OCI-LY1 (cell line): ENCODE measurements around the gene FAM98A.

Source experiments
- H2AFZ ChIP-seq: fragments of 200-600 bp; sonication (generic), shearing (Covaris generic); 2 replicates; pipeline ENCODE4 v1.6.0; 2014; ENCODE audit warnings: antibody characterized with exemption, mild to moderate bottlenecking, low read length
- H3F3A ChIP-seq: fragments of 200-600 bp; sonication (generic), shearing (Covaris generic); 2 replicates; pipeline ENCODE4 v1.6.0; 2014; ENCODE audit warnings: mild to moderate bottlenecking, antibody characterized with exemption, low read length, moderate library complexity; ENCODE audit not compliant: insufficient read depth
- H3K27ac ChIP-seq: fragments of 200-600 bp; sonication (generic); 2 replicates; pipeline ENCODE4 v1.5.1; 2014; ENCODE audit warnings: low read length, mixed run types, mild to moderate bottlenecking, low read depth; ENCODE audit not compliant: poor library complexity, severe bottlenecking
- H3K27me3 ChIP-seq: fragments of 200-600 bp; sonication (generic); 2 replicates; pipeline ENCODE4 v1.6.0; 2014; ENCODE audit warnings: antibody characterized with exemption, mild to moderate bottlenecking, low read length, moderate library complexity; ENCODE audit not compliant: insufficient read depth
- H3K36me3 ChIP-seq: fragments of 200-600 bp; sonication (generic); 2 replicates; pipeline ENCODE4 v1.6.1; 2014; ENCODE audit warnings: mild to moderate bottlenecking, antibody characterized with exemption, low read length, moderate library complexity, mixed read lengths; ENCODE audit not compliant: insufficient read depth
- H3K4me1 ChIP-seq: fragments of 200-600 bp; sonication (generic); 2 replicates; pipeline ENCODE4 v1.5.1; 2014; ENCODE audit warnings: mild to moderate bottlenecking, low read length, moderate library complexity; ENCODE audit not compliant: insufficient read depth, severe bottlenecking
- H3K4me2 ChIP-seq: fragments of 200-600 bp; sonication (generic), shearing (Covaris generic); 2 replicates; pipeline ENCODE4 v1.6.1; 2014; ENCODE audit warnings: low read length
- H3K4me3 ChIP-seq: fragments of 200-600 bp; sonication (generic); 2 replicates; pipeline ENCODE4 v1.5.1; 2014; ENCODE audit warnings: low read length, low read depth, mild to moderate bottlenecking, mixed read lengths; ENCODE audit not compliant: poor library complexity, severe bottlenecking
- H3K79me2 ChIP-seq: fragments of 200-600 bp; shearing (Covaris generic); 2 replicates; pipeline ENCODE4 v1.6.1; 2016; ENCODE audit warnings: mixed run types, low read length, mixed read lengths; ENCODE audit not compliant: insufficient read depth
- H3K9ac ChIP-seq: fragments of 200-600 bp; sonication (generic), shearing (Covaris generic); 2 replicates; pipeline ENCODE4 v1.6.1; 2014; ENCODE audit warnings: mild to moderate bottlenecking, low read length, mixed read lengths
- H3K9me2 ChIP-seq: fragments of 200-600 bp; sonication (generic), shearing (Covaris generic); 2 replicates; pipeline ENCODE4 v1.6.1; 2014; ENCODE audit warnings: low read depth, mild to moderate bottlenecking, low read length, mixed read lengths
- H3K9me3 ChIP-seq: fragments of 200-600 bp; shearing (Covaris generic); 2 replicates; pipeline ENCODE4 v1.6.1; 2014; ENCODE audit warnings: low read length, mixed read lengths
- H4K20me1 ChIP-seq: fragments of 200-600 bp; sonication (generic), shearing (Covaris generic); 2 replicates; pipeline ENCODE4 v1.6.0; 2016; ENCODE audit warnings: mild to moderate bottlenecking, low read length; ENCODE audit not compliant: insufficient read depth
- EZH2 ChIP-seq: fragments of 200-600 bp; sonication (generic), shearing (Covaris generic); IDR thresholded peaks from 2 replicates; pipeline ENCODE4 v1.8.0; 2017; ENCODE audit warnings: borderline replicate concordance, mixed run types, mild to moderate bottlenecking, antibody characterized with exemption, low read length, moderate library complexity, mixed read lengths
- TF ChIP-seq, protein P1 (sequence below): fragments of 200-600 bp; sonication (generic), shearing (Covaris generic); IDR thresholded peaks from 2 replicates; pipeline ENCODE4 v1.5.1; 2017; ENCODE audit warnings: mild to moderate bottlenecking, antibody characterized with exemption, low read length, moderate library complexity, mixed read lengths

FAM98A gene

GRCh38 chr2:33617989-33618388 lies 18.9 kb upstream of the FAM98A start:
- Histone ChIP-seq H3K9me2 (no peaks in the 10 kb centered on the region), H3K79me2 (no peaks in the 10 kb centered on the region), H3K9ac (no peak overlapping the region), H3K4me3 (no peak overlapping the region), H2AFZ (no peak overlapping the region), H3K4me1 (no peaks in the 10 kb centered on the region), H3K4me2 (no peak overlapping the region), H3F3A (no peaks in the 10 kb centered on the region), H3K27ac (no peak overlapping the region), H3K9me3 (peaks cover 17% of the 10 kb centered on the region), H3K36me3 (no peaks in the 10 kb centered on the region), H3K27me3 (no peaks in the 10 kb centered on the region), H4K20me1 (no peaks in the 10 kb centered on the region)
- TF ChIP-seq, protein P1, sequence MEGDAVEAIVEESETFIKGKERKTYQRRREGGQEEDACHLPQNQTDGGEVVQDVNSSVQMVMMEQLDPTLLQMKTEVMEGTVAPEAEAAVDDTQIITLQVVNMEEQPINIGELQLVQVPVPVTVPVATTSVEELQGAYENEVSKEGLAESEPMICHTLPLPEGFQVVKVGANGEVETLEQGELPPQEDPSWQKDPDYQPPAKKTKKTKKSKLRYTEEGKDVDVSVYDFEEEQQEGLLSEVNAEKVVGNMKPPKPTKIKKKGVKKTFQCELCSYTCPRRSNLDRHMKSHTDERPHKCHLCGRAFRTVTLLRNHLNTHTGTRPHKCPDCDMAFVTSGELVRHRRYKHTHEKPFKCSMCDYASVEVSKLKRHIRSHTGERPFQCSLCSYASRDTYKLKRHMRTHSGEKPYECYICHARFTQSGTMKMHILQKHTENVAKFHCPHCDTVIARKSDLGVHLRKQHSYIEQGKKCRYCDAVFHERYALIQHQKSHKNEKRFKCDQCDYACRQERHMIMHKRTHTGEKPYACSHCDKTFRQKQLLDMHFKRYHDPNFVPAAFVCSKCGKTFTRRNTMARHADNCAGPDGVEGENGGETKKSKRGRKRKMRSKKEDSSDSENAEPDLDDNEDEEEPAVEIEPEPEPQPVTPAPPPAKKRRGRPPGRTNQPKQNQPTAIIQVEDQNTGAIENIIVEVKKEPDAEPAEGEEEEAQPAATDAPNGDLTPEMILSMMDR: no peak
- no peak for TF ChIP-seq EZH2

DNA sequence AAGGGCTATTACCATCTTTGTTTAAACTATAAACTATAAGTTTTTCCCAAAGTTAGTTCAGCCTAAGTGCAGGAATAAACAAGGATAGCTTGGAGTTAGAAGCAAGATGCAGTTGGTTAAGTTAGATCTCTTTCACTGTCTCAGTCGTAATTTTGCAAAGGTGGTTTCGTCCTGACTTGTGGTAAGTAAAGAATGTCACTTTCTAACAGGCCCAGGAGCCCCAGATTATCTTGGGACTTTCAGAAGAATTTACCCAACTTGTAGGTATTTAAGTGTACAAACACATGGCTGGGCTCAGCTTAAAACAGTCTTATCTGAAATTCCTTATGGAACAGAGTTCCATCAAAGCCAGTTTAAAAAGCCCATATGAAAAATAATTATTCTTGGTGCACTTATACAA lies 18.3 kb upstream of the FAM98A start:
- H3K4me2 ChIP-seq: no peak overlapping the region
- H3K9me2 ChIP-seq: no peaks in the 10 kb centered on the region
- no peaks in the 10 kb centered on the region for H3K4me1 ChIP-seq
- H3F3A ChIP-seq: no peaks in the 10 kb centered on the region
- no peak overlapping the region for H3K4me3 ChIP-seq
- TF ChIP-seq EZH2: no peak
- TF ChIP-seq, protein P1: no peak
- peaks cover 17% of the 10 kb centered on the region for H3K9me3 ChIP-seq
- no peak overlapping the region for H3K27ac ChIP-seq
- H3K79me2 ChIP-seq: no peaks in the 10 kb centered on the region
- no peaks in the 10 kb centered on the region for H3K36me3 ChIP-seq
- H4K20me1 ChIP-seq: no peaks in the 10 kb centered on the region
- no peaks in the 10 kb centered on the region for H3K27me3 ChIP-seq
- no peak overlapping the region for H2AFZ ChIP-seq
- no peak overlapping the region for H3K9ac ChIP-seq

GRCh38 chr2:33616873-33617272 lies 17.8 kb upstream of the FAM98A start:
- H3K9me3 ChIP-seq: peaks cover 17% of the 10 kb centered on the region
- TF ChIP-seq, protein P1: no peak
- TF ChIP-seq EZH2: no peak
- H3F3A ChIP-seq: no peaks in the 10 kb centered on the region
- H2AFZ ChIP-seq: no peak overlapping the region
- no peaks in the 10 kb centered on the region for H4K20me1 ChIP-seq
- no peak overlapping the region for H3K4me3 ChIP-seq
- no peaks in the 10 kb centered on the region for H3K27me3 ChIP-seq
- no peak overlapping the region for H3K27ac ChIP-seq
- no peak overlapping the region for H3K4me2 ChIP-seq
- H3K9ac ChIP-seq: no peak overlapping the region
- H3K4me1 ChIP-seq: no peaks in the 10 kb centered on the region
- no peaks in the 10 kb centered on the region for H3K9me2 ChIP-seq
- H3K79me2 ChIP-seq: no peaks in the 10 kb centered on the region
- H3K36me3 ChIP-seq: no peaks in the 10 kb centered on the region
